Measurements from ENCODE around the gene KRTAP10-5. TPM values are rescaled to one million over a fixed set of nuclear protein-coding genes. Genes with fewer than 3 reads are reported as not detected.
"Not testable (repeated sequence)": the region's sequence is repeated elsewhere in the genome, so short reads cannot be mapped to it uniquely, and the experiment has no call there.

The KRTAP10-5 gene
- total and polyA plus RNA-seq, 12 donors, result not detected

- DNase-seq, result no peak
- H3K36me3 ChIP-seq, result no peaks in the 10 kb centered on the region
- H3K4me1 ChIP-seq, result no peaks in the 10 kb centered on the region
- H3K27ac ChIP-seq, result no peak overlapping the region
- H3K27me3 ChIP-seq, result peaks cover 0 to 33% (median 0%) of the 10 kb centered on the region in 7 donors
- H3K4me3 ChIP-seq, result no peak overlapping the region
- ATAC-seq, result no peak
- peaks cover 0 to 34% (median 14%) of the 10 kb centered on the region in 11 donors for H3K9me3 ChIP-seq
- intact Hi-C loops (cut with DNase I), result no loop called here
- WGBS, 2 donors, result 85 to 86% methylated on average over 20 of the region's 20 CpGs
- no peak for TF ChIP-seq CTCF (IDR thresholded peaks at IDR 0.05)
Measured at GRCh38 chr21:44575307-44576024, 4.9 kb downstream of the KRTAP10-5 start.

GRCh38 chr21:44574457-44575306 is 5.7 kb downstream of the KRTAP10-5 start:
- Histone ChIP-seq H3K9me3 (peaks cover 0 to 38% (median 14%) of the 10 kb centered on the region in 11 donors), H3K27me3 (peaks cover 0 to 27% (median 0%) of the 10 kb centered on the region in 7 donors), H3K36me3 (no peaks in the 10 kb centered on the region), H3K4me1 (no peaks in the 10 kb centered on the region), H3K4me3 (no peak overlapping the region), H3K27ac (no peak overlapping the region)
- ATAC-seq (no peak), DNase-seq (no peak)
- TF ChIP-seq CTCF (IDR thresholded peaks at IDR 0.05), result no peak
- 41% methylated on average over 21 of the region's 21 CpGs for WGBS, 2 donors
- intact Hi-C loops (cut with DNase I), result no loop called here

GRCh38 chr21:44573630-44574456 is 6.6 kb downstream of the KRTAP10-5 start, which contains the start of gene KRTAP10-4:
KRTAP10-4 (plus strand) TSS chr21:44573729; CDS start chr21:44573759, 30 bp downstream.
- DNase-seq; H3K4me3 ChIP-seq; intact Hi-C loops (cut with DNase I); H3K36me3 ChIP-seq; H3K27ac ChIP-seq; H3K4me1 ChIP-seq: not testable (repeated sequence)
- Histone ChIP-seq H3K27me3 (peaks cover 0 to 22% (median 0%) of the 10 kb centered on the region in 7 donors), H3K9me3 (peaks cover 0 to 38% (median 14%) of the 10 kb centered on the region in 11 donors)
- 60 to 68% methylated on average over 19 to 22 of the region's 25 CpGs for WGBS, 2 donors
- peak in 1 of 8 donors; percentile 61 for ATAC-seq

GRCh38 chr21:44572959-44573583 is 7.3 kb downstream of the KRTAP10-5 start:
- WGBS, 2 donors, result 81 to 83% methylated on average over 15 of the region's 15 CpGs
- no peak for ATAC-seq
- H3K36me3 ChIP-seq, result no peaks in the 10 kb centered on the region
- intact Hi-C loops (cut with DNase I), result no loop called here
- peaks cover 0 to 29% (median 0%) of the 10 kb centered on the region in 7 donors for H3K27me3 ChIP-seq
- H3K27ac ChIP-seq, result no peak overlapping the region
- no peak overlapping the region for H3K4me3 ChIP-seq
- no peak for DNase-seq
- H3K9me3 ChIP-seq, result peaks cover 0 to 37% (median 14%) of the 10 kb centered on the region in 11 donors
- no peaks in the 10 kb centered on the region for H3K4me1 ChIP-seq
- no peak for TF ChIP-seq CTCF (IDR thresholded peaks at IDR 0.05)

Measured in heart right ventricle (tissue), 16 donors.